GM21367 (cell line): Measurements from ENCODE around the gene OLIG2.

ENCODE experiments used
- ATAC-seq: cut with Tn5 transposase; IDR thresholded peaks from one replicate; pipeline ENCODE4 v1.9.1; 2021; ENCODE audit not compliant: unreplicated experiment

Gene OLIG2

DNA sequence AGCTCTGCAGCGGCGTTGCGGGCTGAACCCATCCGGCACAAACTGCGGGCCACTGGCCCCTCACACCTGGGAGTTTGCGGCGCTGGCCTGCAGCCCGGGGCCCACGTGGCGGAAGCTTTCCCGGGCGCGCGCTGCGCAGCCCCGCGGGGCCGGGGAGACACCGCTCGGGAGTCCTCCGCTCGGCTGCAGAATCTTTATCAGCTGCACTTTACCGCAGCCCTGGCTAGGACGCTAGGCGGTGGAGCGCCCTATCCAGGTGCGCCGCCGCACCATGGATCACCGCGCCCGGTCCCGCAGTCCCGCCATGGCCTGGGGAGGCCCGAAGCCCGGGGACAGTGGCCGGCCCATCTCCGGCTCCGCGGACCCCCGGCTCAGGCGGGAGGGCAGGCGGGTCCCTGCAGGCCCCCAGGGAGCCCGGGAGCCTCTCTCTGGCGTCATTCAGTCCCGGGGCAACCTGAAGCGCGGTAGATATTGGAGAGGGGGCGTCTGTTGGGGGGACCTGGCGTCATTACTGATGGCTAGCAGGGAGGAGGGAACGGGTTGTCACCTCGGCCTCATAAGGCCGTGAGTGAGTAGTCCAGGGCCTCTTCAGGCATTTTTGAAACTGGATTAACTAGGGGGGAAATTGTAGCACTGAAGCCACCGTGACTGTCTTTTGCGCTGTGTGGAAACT, 5.7 kb upstream of the OLIG2 start:
- no peak for ATAC-seq

DNA sequence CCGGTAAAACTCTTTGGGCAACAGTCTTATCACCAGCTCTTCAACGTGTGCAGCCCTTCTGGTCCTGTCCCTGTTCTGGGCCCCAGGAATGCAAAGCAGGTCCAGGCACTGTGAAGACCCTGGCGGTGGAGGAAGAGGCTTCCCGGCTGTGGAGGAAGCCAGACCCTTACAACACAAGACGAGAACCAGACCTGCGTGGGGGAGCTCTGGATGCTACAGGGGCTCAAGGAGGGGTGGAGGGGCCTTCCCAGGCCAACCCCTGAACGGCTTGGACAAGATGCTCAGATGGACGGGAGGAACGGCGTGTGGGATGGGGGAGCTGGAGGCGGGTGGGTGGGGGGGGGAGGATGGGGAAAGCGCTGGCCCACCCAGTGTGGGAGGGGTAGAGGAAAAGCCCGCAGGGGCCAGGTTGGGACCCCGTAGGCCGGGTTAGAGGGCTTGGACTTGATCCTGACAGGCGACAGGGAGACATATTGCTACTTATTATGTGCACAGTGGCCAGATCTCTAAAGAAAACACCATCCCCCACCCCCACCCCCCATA, 5.1 kb upstream of the OLIG2 start:
- ATAC-seq: no peak

DNA sequence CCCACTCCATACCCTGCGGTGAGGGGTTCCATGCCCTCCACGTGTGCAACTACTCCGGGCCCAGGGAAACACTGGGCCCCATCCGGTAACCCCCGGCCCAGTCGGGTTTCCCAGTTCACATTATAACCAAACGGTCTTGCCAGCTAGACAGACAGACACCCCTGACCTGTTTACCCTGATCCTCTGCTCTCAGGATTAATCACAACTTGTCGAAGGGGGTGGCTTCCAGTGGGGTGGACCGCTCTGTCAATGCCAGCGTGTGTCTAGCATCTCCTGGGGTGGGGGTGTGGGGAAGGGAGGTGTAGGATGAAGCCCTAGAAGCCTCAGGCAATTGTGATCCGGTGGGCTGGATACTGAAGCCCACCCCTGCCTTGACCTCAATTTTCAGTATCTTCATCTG, 4.6 kb upstream of the OLIG2 start:
- no peak for ATAC-seq

DNA sequence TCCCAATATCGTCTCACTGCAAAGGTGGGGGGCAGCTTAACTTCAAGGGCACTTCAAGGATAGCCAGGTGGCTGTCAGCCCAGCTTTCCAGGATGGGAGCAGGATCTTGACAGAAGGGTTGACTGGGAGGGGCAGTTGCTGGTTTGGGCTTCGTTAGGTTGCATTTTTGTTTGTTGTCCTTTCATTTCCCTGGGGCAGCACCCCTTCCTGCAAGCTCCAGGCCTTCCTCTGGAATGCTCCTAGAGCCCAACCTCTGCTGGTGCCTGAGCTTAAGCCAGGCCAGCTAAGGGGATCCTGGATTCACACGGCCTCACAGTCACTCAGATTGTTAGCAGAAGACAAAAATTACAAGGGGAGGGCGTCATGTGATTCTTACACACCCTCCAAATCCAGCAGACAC, 4.1 kb upstream of the OLIG2 start:
- no peak for ATAC-seq

DNA sequence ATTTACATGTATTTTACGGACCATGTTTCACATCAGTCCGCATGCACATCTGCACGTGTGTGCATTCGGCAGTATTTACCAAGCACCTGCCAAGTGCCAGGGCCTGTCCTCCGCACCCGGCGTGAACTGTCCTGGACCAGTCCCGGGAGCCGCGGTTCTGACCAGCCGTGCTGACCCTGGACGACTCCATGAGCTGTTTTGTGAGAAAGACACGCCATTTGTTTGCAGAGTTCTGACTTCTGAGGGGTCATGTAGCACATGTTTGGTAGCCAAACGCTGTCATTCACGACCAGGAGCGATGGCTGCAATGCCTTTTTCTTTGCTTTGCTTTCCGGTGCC, 3.3 kb upstream of the OLIG2 start:
- ATAC-seq: no peak

DNA sequence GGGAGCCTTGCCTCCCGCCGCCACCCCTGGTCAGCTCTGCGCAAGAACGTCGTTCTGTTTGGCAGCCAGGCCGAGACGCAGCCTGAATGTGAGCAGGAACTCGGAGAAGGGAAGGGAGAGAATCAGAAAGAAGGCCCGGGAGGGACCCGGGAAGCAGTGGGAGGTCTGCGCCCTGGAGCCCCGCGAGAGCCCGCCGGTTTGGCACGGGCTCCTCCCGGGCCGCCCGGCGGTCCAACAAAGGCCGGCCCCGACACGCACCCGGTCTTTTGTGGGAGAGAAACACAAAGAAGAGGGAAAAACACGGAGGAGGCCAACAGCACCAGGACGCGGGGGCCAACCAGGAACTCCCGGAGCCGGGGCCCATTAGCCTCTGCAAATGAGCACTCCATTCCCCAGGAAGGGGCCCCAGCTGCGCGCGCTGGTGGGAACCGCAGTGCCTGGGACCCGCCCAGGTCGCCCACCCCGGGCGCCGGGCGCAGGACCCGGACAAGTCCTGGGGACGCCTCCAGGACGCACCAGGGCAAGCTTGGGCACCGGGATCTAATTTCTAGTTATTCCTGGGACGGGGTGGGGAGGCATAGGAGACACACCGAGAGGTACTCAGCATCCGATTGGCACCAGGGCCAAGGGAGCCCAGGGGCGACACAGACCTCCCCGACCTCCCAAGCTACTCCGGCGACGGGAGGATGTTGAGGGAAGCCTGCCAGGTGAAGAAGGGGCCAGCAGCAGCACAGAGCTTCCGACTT, 2.7 kb upstream of the OLIG2 start:
- ATAC-seq: no peak

DNA sequence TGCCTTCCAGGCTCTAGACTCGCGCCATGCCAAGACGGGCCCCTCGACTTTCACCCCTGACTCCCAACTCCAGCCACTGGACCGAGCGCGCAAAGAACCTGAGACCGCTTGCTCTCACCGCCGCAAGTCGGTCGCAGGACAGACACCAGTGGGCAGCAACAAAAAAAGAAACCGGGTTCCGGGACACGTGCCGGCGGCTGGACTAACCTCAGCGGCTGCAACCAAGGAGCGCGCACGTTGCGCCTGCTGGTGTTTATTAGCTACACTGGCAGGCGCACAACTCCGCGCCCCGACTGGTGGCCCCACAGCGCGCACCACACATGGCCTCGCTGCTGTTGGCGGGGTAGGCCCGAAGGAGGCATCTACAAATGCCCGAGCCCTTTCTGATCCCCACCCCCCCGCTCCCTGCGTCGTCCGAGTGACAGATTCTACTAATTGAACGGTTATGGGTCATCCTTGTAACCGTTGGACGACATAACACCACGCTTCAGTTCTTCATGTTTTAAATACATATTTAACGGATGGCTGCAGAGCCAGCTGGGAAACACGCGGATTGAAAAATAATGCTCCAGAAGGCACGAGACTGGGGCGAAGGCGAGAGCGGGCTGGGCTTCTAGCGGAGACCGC, 2.0 kb upstream of the OLIG2 start:
- ATAC-seq: no peak

DNA sequence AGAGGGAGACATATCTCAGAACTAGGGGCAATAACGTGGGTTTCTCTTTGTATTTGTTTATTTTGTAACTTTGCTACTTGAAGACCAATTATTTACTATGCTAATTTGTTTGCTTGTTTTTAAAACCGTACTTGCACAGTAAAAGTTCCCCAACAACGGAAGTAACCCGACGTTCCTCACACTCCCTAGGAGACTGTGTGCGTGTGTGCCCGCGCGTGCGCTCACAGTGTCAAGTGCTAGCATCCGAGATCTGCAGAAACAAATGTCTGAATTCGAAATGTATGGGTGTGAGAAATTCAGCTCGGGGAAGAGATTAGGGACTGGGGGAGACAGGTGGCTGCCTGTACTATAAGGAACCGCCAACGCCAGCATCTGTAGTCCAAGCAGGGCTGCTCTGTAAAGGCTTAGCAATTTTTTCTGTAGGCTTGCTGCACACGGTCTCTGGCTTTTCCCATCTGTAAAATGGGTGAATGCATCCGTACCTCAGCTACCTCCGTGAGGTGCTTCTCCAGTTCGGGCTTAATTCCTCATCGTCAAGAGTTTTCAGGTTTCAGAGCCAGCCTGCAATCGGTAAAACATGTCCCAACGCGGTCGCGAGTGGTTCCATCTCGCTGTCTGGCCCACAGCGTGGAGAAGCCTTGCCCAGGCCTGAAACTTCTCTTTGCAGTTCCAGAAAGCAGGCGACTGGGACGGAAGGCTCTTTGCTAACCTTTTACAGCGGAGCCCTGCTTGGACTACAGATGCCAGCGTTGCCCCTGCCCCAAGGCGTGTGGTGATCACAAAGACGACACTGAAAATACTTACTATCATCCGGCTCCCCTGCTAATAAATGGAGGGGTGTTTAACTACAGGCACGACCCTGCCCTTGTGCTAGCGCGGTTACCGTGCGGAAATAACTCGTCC, 1.3 kb upstream of the OLIG2 start:
- ATAC-seq: no peak

DNA sequence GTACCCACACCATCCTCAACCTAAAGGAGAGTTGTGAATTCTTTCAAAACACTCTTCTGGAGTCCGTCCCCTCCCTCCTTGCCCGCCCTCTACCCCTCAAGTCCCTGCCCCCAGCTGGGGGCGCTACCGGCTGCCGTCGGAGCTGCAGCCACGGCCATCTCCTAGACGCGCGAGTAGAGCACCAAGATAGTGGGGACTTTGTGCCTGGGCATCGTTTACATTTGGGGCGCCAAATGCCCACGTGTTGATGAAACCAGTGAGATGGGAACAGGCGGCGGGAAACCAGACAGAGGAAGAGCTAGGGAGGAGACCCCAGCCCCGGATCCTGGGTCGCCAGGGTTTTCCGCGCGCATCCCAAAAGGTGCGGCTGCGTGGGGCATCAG, 638 bp upstream of the OLIG2 start:
- no peak for ATAC-seq

DNA sequence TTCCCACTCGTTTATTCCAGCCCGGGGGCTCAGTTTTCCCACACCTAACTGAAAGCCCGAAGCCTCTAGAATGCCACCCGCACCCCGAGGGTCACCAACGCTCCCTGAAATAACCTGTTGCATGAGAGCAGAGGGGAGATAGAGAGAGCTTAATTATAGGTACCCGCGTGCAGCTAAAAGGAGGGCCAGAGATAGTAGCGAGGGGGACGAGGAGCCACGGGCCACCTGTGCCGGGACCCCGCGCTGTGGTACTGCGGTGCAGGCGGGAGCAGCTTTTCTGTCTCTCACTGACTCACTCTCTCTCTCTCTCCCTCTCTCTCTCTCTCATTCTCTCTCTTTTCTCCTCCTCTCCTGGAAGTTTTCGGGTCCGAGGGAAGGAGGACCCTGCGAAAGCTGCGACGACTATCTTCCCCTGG, 716 bp downstream of the OLIG2 start:
- ATAC-seq: no peak

DNA sequence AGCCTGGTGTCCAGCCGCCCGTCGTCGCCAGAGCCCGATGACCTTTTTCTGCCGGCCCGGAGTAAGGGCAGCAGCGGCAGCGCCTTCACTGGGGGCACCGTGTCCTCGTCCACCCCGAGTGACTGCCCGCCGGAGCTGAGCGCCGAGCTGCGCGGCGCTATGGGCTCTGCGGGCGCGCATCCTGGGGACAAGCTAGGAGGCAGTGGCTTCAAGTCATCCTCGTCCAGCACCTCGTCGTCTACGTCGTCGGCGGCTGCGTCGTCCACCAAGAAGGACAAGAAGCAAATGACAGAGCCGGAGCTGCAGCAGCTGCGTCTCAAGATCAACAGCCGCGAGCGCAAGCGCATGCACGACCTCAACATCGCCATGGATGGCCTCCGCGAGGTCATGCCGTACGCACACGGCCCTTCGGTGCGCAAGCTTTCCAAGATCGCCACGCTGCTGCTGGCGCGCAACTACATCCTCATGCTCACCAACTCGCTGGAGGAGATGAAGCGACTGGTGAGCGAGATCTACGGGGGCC, 1.2 kb downstream of the OLIG2 start:
- no peak for ATAC-seq

DNA sequence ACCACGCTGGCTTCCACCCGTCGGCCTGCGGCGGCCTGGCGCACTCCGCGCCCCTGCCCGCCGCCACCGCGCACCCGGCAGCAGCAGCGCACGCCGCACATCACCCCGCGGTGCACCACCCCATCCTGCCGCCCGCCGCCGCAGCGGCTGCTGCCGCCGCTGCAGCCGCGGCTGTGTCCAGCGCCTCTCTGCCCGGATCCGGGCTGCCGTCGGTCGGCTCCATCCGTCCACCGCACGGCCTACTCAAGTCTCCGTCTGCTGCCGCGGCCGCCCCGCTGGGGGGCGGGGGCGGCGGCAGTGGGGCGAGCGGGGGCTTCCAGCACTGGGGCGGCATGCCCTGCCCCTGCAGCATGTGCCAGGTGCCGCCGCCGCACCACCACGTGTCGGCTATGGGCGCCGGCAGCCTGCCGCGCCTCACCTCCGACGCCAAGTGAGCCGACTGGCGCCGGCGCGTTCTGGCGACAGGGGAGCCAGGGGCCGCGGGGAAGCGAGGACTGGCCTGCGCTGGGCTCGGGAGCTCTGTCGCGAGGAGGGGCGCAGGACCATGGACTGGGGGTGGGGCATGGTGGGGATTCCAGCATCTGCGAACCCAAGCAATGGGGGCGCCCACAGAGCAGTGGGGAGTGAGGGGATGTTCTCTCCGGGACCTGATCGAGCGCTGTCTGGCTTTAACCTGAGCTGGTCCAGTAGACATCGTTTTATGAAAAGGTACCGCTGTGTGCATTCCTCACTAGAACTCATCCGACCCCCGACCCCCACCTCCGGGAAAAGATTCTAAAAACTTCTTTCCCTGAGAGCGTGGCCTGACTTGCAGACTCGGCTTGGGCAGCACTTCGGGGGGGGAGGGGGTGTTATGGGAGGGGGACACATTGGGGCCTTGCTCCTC, 1.9 kb downstream of the OLIG2 start:
- no peak for ATAC-seq

DNA sequence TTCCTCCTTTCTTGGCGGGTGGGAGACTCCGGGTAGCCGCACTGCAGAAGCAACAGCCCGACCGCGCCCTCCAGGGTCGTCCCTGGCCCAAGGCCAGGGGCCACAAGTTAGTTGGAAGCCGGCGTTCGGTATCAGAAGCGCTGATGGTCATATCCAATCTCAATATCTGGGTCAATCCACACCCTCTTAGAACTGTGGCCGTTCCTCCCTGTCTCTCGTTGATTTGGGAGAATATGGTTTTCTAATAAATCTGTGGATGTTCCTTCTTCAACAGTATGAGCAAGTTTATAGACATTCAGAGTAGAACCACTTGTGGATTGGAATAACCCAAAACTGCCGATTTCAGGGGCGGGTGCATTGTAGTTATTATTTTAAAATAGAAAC, 2.5 kb downstream of the OLIG2 start:
- ATAC-seq: no peak

DNA sequence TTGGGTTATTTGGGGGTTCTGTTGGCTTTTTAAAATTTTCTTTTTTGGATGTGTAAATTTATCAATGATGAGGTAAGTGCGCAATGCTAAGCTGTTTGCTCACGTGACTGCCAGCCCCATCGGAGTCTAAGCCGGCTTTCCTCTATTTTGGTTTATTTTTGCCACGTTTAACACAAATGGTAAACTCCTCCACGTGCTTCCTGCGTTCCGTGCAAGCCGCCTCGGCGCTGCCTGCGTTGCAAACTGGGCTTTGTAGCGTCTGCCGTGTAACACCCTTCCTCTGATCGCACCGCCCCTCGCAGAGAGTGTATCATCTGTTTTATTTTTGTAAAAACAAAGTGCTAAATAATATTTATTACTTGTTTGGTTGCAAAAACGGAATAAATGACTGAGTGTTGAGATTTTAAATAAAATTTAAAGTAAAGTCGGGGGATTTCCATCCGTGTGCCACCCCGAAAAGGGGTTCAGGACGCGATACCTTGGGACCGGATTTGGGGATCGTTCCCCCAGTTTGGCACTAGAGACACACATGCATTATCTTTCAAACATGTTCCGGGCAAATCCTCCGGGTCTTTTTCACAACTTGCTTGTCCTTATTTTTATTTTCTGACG, 3.1 kb downstream of the OLIG2 start:
- ATAC-seq: no peak

DNA sequence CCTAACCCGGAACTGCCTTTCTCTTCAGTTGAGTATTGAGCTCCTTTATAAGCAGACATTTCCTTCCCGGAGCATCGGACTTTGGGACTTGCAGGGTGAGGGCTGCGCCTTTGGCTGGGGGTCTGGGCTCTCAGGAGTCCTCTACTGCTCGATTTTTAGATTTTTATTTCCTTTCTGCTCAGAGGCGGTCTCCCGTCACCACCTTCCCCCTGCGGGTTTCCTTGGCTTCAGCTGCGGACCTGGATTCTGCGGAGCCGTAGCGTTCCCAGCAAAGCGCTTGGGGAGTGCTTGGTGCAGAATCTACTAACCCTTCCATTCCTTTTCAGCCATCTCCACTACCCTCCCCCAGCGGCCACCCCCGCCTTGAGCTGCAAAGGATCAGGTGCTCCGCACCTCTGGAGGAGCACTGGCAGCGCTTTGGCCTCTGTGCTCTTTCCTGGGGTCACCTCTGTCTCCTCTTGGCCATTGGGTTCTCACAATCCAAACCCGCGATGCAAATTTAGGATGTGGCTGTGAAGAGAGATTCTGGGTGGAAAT, 3.7 kb downstream of the OLIG2 start:
- no peak for ATAC-seq

DNA sequence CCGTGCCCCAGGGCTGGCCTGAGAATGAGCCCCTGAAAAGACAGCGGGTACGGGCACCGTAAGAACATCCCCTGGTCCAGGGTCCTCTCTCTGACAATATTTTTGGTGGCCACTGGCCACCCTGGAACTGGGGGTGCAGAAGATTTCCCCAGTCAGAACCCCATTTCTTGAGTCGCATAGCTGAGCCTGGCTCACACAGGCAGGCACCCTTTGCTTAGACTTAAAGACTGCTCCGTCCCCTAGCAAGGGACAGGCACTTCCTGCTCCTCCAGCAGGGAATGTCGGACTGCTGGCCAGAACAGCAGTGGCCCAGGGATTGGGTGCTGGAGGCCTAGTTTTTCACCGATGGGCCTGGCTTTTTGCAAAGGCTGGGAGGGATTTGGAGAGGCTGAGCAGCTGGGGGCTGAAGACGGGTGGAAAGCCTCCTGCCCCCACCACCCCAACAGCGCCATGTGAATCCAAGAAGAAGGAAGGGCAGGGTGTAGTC, 4.3 kb downstream of the OLIG2 start:
- no peak for ATAC-seq

DNA sequence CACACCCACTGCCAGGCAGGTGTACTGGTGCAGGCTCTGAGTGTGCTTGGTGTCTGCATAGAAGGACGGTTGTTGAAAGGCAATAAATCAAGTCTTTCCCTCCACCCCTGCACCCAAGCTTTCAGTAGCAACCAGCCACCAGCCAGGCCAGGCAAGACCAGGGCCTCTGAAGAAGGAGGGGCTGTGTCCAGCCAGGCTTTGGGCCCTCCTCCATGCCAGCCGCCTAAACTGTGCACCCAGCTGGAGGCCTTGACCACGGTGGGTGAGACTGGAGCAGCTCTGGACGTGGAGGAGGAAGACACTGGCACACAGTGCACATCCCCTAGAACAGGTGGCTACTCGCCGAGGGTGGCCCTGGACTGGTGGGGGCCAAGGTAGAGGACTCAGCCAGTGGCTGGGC, 4.9 kb downstream of the OLIG2 start:
- no peak for ATAC-seq

DNA sequence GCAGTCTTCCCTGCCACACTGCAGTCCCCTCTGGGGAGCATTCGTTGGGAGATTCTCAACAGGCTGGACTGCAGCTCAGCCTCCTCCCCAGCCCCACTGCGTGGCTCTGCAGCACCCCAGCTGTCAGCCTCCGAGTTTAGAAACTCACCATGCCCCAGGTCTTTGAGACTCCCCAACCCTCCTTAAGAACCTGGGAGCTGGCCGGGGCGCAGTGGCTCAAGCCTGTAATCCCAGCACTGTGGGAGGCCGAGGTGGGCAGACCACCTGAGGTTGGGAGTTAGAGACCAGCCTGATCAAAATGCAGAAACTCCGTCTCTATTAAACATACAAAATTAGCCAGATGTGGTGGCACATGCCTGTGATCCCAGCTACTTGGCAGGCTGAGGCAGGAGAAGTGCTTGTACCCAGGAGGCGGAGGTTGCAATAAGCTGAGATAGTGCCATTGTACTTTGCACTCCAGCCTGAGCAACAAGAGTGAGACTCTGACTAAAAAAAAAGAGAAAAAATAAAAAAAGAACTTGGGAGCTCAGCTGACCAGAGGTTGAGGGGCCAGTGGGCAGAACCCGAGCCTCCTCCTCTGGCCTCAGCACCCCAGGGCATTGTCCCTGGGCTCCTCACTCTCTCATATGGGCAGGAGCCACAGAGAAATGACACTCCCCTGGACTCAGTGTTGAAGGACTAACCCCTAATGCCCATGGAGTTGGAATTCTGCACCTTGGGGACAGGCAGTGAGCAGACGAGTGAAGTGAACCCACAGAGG, 5.6 kb downstream of the OLIG2 start:
- no peak for ATAC-seq
